HepG2 (cell line): ENCODE results near the gene VAT1L. TPM values are rescaled to one million over a fixed set of nuclear protein-coding genes. Genes with fewer than 3 reads are reported as not detected.

Source experiments
- AHDC1 ChIP-seq: sonication (generic); formaldehyde crosslinking; IDR thresholded peaks from 2 replicates; pipeline ENCODE4 v1.5.1; 2020; ENCODE audit warnings: mild to moderate bottlenecking, missing genetic modification reagents, borderline replicate concordance
- CHD4 ChIP-seq: fragments of 200-600 bp; sonication (generic); IDR thresholded peaks from 2 replicates; pipeline ENCODE4 v1.7.0; 2017; ENCODE audit warnings: mild to moderate bottlenecking, low read length, borderline replicate concordance
- DNMT1 ChIP-seq: sonication (generic); formaldehyde crosslinking; IDR thresholded peaks from 2 replicates; pipeline ENCODE4 v1.5.1; 2020; ENCODE audit warnings: mild to moderate bottlenecking, missing genetic modification reagents
- KAT8 ChIP-seq: IDR thresholded peaks from 2 replicates; pipeline ENCODE4 v1.6.1; 2016; ENCODE audit warnings: missing genetic modification reagents, missing compliant biosample characterization
- NCOA5 ChIP-seq: sonication (generic); formaldehyde crosslinking; IDR thresholded peaks from 2 replicates; pipeline ENCODE4 v1.4.0; 2020; ENCODE audit warnings: missing genetic modification reagents
- SP2 ChIP-seq: sonication (generic); formaldehyde crosslinking; IDR thresholded peaks from 2 replicates; pipeline ENCODE4 v1.5.1; 2020; ENCODE audit warnings: mild to moderate bottlenecking, missing genetic modification reagents
- ZBTB25 ChIP-seq: IDR thresholded peaks from 2 replicates; pipeline ENCODE4 v1.6.1; 2018; ENCODE audit warnings: missing genetic modification reagents
- ZBTB46 ChIP-seq: sonication (generic); formaldehyde crosslinking; IDR thresholded peaks from 2 replicates; pipeline ENCODE4 v1.4.0; 2020; ENCODE audit warnings: mild to moderate bottlenecking, missing genetic modification reagents, borderline replicate concordance
- ZBTB8A ChIP-seq: sonication (generic); formaldehyde crosslinking; IDR thresholded peaks from 2 replicates; pipeline ENCODE4 v1.4.0; 2020; ENCODE audit warnings: mild to moderate bottlenecking, low read depth, missing genetic modification reagents, borderline replicate concordance
- ZNF17 ChIP-seq: sonication (generic); formaldehyde crosslinking; IDR thresholded peaks from 2 replicates; pipeline ENCODE4 v1.5.0; 2020; ENCODE audit warnings: mild to moderate bottlenecking, missing genetic modification reagents
- polyA plus RNA-seq, 8 experiments: library from polyadenylated mRNA; depleted of rRNA in 3 of 8; stranded (reverse) in 7 of 8; unstranded in 1 of 8; fragments of >200 nt; fragmentation: Illumina TruSeq in 4 of 8; extraction: Trizol in 4 of 8; gene quantifications; 2 replicates each; pipeline versions ENCODE4 v1.2.1 to v1.2.3, GENCODE V29; 2011 to 2016; ENCODE audit warnings: low read depth in 4 of 8, missing spikeins in 1 of 8, mixed read lengths in 1 of 8; ENCODE audit not compliant: insufficient read depth in 1 of 8
- total RNA-seq, 5 experiments: library from RNA; depleted of rRNA; stranded (reverse); fragments of >200 nt; fragmentation: Illumina TruSeq; extraction: Trizol; gene quantifications; 2 replicates each; pipeline ENCODE4 v1.2.3, GENCODE V29; 2016; ENCODE audit warnings: low read depth in 1 of 5

The VAT1L gene
- total and polyA plus RNA-seq, 2 of the 13 experiments (the other 11 are each of a cell fraction or from before 2014, with no cell fraction given), result not detected

GRCh38 chr16:77938913-77939312 is 150.5 kb downstream of the VAT1L start (continued):
- no peak for TF ChIP-seq AHDC1
- TF ChIP-seq ZBTB46 (CRISPR knock-in tag), result no peak
- no peak for TF ChIP-seq DNMT1 (CRISPR knock-in tag)
- no peak for TF ChIP-seq SP2 (CRISPR knock-in tag)
- no peak for TF ChIP-seq KAT8 (CRISPR knock-in tag)
- no peak for TF ChIP-seq NCOA5 (CRISPR knock-in tag)
- TF ChIP-seq CHD4, result no peak
- no peak for TF ChIP-seq ZNF17 (CRISPR knock-in tag)
- TF ChIP-seq ZBTB8A (CRISPR knock-in tag), result no peak
- no peak for TF ChIP-seq ZBTB25 (CRISPR knock-in tag)
- TF ChIP-seq, all 625 proteins: peak for 0
